Liver (tissue), 3 donors: ENCODE data around the gene IPO9.

Experiments used
- HNF4G ChIP-seq: IDR thresholded peaks from 2 replicates; pipeline ENCODE4 v1.6.1; 2016; ENCODE audit warnings: antibody characterized with exemption
- SP1 ChIP-seq: IDR thresholded peaks from 2 replicates; pipeline ENCODE4 v1.6.1; 2018; ENCODE audit warnings: antibody characterized with exemption, mild to moderate bottlenecking
- YY1 ChIP-seq: IDR thresholded peaks from 2 replicates; pipeline ENCODE4 v1.6.1; 2016; ENCODE audit warnings: antibody characterized with exemption, mild to moderate bottlenecking
- TF ChIP-seq, protein P1 (sequence below): IDR thresholded peaks from 2 replicates; pipeline ENCODE4 v1.6.1; 2016; ENCODE audit warnings: antibody characterized with exemption
- TF ChIP-seq, protein P2 (sequence below): fragments of 150-350 bp; IDR thresholded peaks from 2 replicates; pipeline ENCODE4 v1.5.1; 2017; ENCODE audit warnings: improper control_type of control experiment, low read depth, low read length; ENCODE audit not compliant: missing input control
- TF ChIP-seq, protein P3 (sequence below): IDR thresholded peaks from 2 replicates; pipeline ENCODE4 v1.6.1; 2016; ENCODE audit warnings: antibody characterized with exemption
- donor health status: healthy.
- donor health status: healthy.

DNA sequence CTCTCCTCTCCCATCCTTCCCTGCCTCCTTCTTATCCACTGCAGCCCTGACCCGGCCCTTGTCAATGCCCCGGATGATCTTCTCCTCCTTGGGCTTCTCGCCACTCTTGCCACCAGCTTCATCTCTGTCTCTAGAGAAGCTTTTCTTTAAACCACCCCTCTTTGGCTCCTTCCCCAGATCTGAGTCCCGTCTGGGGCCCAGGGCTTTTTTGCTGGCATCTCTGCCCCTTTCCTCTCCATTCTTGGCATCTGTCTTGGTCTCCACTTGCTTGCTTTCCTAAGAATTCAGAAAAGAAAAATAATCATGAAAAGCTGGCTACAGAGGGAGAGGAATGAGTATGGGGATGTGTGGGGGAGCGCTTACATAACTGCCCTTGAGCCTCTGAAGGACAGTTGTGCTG, 71.5 kb downstream of the IPO9 start:
- TF ChIP-seq, protein P1, sequence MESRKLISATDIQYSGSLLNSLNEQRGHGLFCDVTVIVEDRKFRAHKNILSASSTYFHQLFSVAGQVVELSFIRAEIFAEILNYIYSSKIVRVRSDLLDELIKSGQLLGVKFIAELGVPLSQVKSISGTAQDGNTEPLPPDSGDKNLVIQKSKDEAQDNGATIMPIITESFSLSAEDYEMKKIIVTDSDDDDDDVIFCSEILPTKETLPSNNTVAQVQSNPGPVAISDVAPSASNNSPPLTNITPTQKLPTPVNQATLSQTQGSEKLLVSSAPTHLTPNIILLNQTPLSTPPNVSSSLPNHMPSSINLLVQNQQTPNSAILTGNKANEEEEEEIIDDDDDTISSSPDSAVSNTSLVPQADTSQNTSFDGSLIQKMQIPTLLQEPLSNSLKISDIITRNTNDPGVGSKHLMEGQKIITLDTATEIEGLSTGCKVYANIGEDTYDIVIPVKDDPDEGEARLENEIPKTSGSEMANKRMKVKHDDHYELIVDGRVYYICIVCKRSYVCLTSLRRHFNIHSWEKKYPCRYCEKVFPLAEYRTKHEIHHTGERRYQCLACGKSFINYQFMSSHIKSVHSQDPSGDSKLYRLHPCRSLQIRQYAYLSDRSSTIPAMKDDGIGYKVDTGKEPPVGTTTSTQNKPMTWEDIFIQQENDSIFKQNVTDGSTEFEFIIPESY, result no peak
- TF ChIP-seq, protein P2, sequence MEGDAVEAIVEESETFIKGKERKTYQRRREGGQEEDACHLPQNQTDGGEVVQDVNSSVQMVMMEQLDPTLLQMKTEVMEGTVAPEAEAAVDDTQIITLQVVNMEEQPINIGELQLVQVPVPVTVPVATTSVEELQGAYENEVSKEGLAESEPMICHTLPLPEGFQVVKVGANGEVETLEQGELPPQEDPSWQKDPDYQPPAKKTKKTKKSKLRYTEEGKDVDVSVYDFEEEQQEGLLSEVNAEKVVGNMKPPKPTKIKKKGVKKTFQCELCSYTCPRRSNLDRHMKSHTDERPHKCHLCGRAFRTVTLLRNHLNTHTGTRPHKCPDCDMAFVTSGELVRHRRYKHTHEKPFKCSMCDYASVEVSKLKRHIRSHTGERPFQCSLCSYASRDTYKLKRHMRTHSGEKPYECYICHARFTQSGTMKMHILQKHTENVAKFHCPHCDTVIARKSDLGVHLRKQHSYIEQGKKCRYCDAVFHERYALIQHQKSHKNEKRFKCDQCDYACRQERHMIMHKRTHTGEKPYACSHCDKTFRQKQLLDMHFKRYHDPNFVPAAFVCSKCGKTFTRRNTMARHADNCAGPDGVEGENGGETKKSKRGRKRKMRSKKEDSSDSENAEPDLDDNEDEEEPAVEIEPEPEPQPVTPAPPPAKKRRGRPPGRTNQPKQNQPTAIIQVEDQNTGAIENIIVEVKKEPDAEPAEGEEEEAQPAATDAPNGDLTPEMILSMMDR, result no peak
- TF ChIP-seq HNF4G (no peak), SP1 (no peak), YY1 (no peak)
- TF ChIP-seq, protein P3, sequence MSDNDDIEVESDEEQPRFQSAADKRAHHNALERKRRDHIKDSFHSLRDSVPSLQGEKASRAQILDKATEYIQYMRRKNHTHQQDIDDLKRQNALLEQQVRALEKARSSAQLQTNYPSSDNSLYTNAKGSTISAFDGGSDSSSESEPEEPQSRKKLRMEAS, result no peak
